Stimulated activated CD4-positive, alpha-beta T cell treated with anti-CD3 and anti-CD28 coated beads, Interleukin-12 subunit alpha, Interleukin-12 subunit beta, amount 100 ng/mL, for 24 hours (primary cell): ENCODE measurements around the gene GARRE1.
A peak's percentile ranks its signal among the peaks of the same experiment; 100 is the strongest.
"Not testable (repeated sequence)": the region's sequence is repeated elsewhere in the genome, so short reads cannot be mapped to it uniquely, and the experiment has no call there.

ENCODE experiments used
- DNase-seq, 2 experiments: peaks; one replicate each; pipeline ENCODE4 v3.0.0-alpha.2; 2020; ENCODE audit warnings: low read depth in 2 of 2

The GARRE1 gene

DNA sequence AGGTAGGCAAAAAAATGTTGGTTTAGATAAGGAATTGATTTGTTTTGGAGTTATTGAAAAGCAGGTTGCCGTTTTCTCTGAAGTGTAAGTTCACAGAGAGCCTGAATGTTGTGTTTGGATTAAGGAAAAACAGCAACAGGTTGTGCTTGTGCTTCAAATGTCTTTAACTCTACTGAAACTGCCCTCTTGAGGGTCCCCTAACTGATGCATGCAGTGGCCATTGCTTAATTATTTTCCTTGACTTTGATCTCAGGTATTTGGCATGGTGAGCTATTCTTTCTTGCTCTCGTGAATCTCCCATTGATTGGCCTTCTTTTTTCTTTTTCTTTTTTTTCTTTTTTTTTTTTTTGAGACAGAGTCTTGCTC, 3.2 kb downstream of the GARRE1 start:
- no peak for DNase-seq

- no peak for DNase-seq
Measured at GRCh38 chr19:34259367-34260095, 5.2 kb downstream of the GARRE1 start.

- no peak for DNase-seq
Measured at GRCh38 chr19:34260771-34261173, 6.4 kb downstream of the GARRE1 start.

DNA sequence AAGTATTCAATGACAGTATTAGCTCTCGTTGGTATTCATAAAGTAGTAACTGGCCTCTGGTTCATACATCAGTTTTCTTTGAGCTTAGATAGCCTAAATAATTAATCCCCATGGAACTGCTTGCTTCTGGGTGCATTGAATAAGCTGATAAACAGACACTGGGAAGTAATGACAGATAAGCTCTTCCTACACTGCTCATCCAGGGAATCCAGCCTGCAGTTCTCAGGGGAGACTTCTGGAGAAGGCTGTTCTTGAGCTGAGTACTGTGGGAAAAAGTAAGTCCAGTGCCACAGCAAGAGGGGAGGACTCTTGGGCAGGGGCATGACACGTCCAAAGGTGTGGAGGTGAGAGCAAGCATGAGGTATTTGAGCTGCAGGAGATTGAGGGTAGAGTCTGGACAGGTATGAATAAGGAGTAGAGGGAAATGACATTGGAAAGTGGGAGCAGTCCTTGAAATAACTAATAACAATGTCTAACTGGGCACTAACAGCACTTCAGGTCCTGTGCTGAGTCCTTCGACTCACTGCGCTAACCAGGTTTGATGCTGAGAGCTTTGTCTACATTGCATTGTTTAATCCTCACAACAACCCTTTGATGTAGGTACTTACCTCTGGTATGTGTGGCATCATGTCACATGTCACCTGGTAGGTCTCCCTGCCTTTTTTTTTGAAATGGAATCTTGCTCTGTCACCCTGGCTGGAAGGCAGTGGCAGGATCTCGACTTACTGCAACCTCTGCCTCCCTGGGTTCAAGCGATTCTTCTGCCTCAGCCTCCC, 7.2 kb downstream of the GARRE1 start:
- DNase-seq: no peak

- DNase-seq: no peak
Measured at GRCh38 chr19:34263745-34264237, 9.4 kb downstream of the GARRE1 start.

DNA sequence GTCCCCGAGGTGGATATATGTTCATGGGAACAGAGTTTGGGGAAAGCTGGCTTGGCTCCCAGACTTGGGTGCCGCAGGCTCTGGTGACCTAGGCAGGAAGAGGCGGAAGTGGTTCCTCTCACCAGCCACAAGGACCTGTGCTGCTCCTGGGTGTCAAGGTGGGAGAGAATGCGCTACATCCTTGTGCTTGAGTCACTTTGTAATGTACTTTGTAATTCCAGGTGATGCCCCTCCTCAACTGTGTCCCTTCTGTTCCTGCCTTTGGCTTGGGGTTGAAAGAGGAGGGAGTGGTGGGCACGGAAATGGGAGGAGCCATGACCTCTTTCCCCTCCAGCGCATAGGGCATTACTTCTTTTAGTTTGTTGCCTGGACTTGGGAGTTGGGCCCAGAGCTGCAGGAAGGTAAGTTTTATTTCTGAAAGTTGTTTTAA, 10.9 kb downstream of the GARRE1 start:
- DNase-seq: no peak

DNA sequence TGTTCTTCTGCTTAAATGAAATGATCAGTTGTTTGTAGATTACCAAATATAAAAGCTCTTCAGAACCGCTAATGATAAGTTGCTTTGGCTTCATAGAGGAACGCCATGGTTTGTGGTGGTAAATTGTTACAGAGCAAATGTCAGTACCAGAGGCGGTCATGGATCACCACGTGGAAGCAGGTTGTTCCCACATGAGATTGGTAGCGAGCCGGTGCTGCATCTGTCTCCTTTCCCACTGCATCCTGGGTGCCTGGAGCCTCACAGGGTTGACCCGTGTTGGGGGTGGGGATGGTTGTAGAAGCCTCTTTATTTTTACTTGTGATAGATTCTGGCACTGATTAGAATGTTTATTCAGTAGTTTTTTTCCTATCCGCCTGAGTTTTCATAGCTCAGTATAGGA, 14.7 kb downstream of the GARRE1 start:
- DNase-seq: no peak

- no peak for DNase-seq
Measured at GRCh38 chr19:34269489-34269888, 15.1 kb downstream of the GARRE1 start.

DNA sequence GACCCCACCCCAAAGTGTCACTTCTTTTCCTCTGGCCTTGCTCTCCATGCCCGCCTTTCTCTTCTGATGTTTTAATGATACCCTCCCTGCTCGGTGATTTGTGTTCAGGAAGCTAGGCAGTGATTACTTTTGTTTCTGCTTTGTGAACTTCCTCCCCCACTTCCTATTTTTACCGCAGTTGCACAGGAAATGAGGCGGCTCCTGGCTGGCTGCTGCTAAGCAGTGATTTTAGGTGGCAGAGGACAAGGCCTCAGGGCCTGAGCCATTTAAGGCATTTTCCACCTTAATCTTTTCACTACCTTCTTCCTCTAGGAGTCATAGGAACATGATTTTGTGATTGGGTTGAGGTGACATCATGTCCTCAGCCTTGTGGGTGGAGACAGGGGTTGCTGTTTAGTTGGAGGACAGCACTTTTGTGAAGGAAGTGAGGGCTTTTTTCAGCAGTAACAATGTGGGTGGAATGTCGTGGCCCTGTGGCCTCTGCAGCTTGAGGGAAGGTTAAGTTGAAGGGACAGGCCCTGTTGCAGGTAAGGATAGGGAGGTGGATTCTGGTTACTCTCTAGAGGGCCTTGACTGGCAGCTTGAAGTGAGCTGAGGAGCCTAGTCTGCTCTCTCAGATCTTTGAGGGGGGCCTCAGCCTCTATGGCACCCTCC, 15.7 kb downstream of the GARRE1 start:
- peak; percentile 30 to 36 for DNase-seq

GRCh38 chr19:34273121-34273520, 18.8 kb downstream of the GARRE1 start:
- no peak for DNase-seq

- DNase-seq: no peak
Measured at GRCh38 chr19:34274284-34274826, 20.0 kb downstream of the GARRE1 start.

DNA sequence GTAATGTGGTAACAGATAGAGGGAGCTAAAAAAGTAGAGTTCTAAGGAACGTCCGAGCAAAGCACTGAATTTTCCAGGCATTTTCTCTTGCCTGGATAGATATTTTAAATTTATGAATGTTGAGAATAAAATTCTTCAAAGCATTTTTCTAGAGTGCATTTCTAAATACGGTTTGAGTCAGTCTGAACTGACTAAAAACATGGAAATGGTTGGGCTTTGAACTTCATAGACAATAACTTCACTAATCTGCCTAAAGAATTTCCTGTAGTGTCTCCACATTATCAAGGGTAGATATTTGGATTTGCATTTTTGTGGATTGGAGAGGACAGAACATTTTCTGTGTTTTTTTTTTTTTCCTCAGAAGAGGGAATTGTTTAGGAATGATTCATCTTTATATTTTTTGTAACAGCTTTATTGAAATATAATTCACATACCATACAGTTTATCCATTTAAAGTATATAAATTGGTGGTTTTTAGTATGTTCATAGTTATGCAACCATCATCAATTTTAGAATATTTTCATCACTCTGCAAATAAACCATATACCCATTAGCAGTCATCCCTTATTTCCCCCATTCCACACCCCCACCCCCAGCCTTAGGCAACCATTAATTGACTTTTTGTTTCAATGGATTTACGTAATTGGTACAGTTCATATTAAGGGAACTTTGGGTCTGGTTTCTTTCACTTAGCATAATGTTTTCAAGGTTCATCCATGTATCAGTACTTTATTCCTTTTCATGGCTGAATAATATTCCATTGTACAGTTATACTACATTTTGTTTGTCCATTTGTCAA, 20.7 kb downstream of the GARRE1 start:
- no peak for DNase-seq

DNA sequence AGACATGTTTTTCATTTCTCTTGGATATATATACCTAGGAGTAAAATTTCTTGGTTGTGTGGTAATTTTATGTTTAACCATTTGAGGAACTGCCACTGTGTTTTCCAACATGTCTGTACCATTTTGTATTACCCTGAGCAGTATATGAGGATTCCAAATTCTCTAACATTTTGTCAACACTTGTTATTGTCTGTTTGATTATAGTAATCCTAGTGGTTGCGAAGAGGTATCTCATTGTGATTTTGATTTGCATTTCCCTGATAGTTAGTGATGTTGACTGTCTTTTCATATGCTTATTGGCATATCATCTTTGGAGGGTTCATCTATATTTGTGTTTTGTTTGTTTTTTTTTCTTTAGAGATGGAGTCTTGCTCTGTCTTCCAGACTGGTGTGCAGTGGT, 21.4 kb downstream of the GARRE1 start:
- DNase-seq: no peak

DNA sequence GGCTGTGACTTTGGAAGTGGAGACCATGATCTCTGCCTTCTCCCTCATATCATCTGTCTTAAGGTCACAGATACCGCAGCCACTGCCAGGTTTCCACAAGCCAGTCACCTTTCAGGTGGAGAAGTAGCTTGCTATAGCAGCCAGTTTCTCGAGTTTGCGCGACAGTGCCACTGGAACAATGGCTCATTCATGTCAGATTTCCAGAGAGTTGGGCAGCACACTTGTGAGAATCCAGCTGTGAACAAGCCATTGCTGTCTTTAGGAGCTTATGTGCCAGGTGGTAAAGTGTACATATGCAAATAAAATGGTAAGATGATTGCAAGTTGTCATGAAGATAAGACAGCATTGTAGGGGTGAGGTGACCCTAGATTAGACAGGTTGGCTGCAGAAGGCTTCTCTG, 22.3 kb downstream of the GARRE1 start:
- DNase-seq: no peak

DNA sequence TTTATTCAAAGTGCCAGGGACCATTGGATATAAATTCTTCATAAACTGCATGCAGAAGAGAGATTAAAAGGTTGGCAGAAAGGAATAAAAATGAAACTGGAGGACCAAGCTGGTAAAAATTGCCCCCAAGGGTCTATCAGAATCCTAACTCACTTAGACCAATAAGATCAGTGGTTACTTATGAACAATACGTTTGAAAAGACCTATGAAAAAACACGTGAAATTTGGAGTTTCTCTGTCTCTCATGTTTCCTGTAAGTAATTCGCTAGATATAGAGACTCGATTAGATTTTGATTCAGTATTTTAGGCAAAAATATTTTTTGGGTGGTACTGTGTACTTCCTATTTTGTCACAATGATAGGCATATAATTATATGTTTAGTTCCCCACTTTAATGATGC, 22.9 kb downstream of the GARRE1 start:
- no peak for DNase-seq

DNA sequence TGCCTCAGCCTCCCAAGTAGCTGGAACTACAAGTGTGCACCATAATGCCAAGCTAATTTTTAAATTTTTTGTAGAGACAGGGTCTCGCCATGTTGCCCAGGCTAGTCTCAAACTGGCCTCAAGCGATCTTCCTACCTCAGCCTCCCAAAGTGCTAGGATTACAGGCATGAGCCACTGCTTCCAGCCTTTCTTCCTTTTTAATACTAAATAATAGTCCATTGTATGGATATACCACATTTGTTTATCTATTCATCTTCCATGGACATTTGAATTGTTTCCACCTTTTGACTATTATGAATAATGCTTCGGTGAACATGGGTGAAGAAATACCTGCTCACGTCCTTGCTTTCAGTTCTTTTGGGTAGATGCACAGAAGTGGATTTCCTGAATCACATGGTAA, 24.4 kb downstream of the GARRE1 start:
- DNase-seq: no peak

GRCh38 chr19:34281444-34281843, 27.1 kb downstream of the GARRE1 start:
- not testable (repeated sequence) for DNase-seq

DNA sequence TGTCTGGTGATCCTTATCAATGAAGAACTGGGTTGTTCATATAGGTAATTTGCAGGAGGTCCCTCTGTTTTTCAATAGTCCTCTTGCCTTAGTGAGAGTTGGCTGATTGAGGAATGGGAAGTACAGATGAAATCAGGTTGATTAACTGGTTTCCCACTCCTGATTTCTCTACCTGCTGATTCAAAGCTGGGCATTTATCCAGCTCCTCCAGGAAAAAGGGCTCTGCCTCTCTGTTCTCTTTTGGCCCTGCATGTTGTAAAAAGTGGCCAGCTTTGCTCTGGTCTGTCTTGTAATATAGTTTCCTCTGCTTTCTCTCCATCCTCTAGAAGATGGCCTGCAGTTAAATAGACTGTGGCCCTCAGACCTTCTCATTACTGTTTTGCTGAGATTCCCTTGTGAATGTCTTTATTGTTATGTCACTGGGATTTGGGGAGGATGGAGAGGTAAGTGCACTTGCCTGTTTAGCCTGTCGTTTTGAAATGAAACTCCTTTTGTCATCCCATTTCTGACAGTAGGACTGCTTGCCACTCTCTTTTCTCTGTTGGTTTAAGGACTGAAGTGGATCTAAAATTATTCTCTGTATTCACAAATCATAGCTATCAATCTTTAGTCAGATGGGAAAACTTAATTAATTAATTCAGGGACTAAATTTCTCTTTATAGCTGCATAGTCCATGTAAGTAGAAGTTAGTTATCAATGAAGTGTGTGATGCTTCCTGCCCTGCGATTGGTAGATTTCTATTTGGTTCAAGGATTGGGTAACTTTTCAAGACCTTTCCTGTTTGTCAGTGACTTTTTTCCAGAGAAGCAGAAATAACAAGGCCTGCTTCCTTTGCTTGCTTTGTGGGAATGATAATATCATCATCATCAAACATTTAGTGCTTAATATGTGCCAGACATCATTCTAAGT, 28.5 kb downstream of the GARRE1 start:
- DNase-seq: no peak

- no peak for DNase-seq
Measured at GRCh38 chr19:34284505-34284904, 30.2 kb downstream of the GARRE1 start.

DNA sequence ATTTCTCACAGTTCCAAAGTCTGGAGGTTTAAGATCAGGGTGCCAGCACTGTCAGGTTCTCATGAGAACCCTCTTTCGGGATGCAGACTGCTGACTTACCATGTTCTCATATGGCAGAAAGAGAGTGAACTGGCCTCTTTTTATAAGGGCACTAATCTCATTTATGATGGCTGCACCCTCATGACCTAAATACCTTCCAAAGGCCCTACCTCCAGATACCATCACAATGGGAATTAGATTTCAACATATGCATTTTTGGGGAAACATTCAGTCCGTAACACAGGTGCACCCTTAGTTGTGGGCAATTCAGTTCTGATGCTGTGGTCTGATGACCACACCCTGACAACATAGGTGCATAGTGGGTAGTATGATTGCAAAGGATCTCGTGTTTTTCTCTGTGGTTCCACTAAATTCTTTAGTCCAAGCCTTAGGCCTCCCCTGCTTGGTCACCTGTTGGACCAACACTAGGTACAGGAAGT, 33.3 kb downstream of the GARRE1 start:
- no peak for DNase-seq
